ENCODE results near the gene ATRIP.
"Not testable (repeated sequence)": the region's sequence is repeated elsewhere in the genome, so short reads cannot be mapped to it uniquely, and the experiment has no call there.

ATRIP gene

GRCh38 chr3:48399387-48400172 lies 47.0 kb upstream of the ATRIP start:
- DNase-seq, result no peak
- H3K4me2 ChIP-seq (ENCODE audit: low read depth, low read length), result no peak overlapping the region

GRCh38 chr3:48400824-48401433 lies 45.6 kb upstream of the ATRIP start:
- no peaks in the 10 kb centered on the region; the same call in 1 of the 2 replicates for H3K27me3 ChIP-seq (replicated peaks; ENCODE audit: insufficient read depth, low read length)
- no peaks in the 10 kb centered on the region for H3K79me2 ChIP-seq (ENCODE audit: low read length)
- no peaks in the 10 kb centered on the region for H3K4me1 ChIP-seq (ENCODE audit: low read length)
- peak; percentile 68 for DNase-seq
- no peaks in the 10 kb centered on the region for H3K9me3 ChIP-seq (replicated peaks; ENCODE audit: insufficient read depth, low read length)
- H3K4me2 ChIP-seq (ENCODE audit: low read depth, low read length), result no peak overlapping the region
- TF ChIP-seq CTCF (IDR thresholded peaks at IDR 0.05; ENCODE audit: low read length) (peak; percentile 80), EZH2 (optimal IDR thresholded peaks at IDR 0.05; ENCODE audit: low read depth, low read length) (no peak)
- no peak overlapping the region for H3K27ac ChIP-seq (ENCODE audit: low read length)
- no peaks in the 10 kb centered on the region for H3K9me2 ChIP-seq (replicated peaks; ENCODE audit: insufficient read depth, low read length)
- H3K9ac ChIP-seq (ENCODE audit: low read length), result no peak overlapping the region
- H3F3A ChIP-seq (ENCODE audit: insufficient read depth, low read length), result no peaks in the 10 kb centered on the region
- H4K20me1 ChIP-seq (ENCODE audit: insufficient read depth, low read length), result no peaks in the 10 kb centered on the region
- H3K4me3 ChIP-seq (ENCODE audit: low read length), result no peak overlapping the region
- no peaks in the 10 kb centered on the region for H3K36me3 ChIP-seq (replicated peaks; ENCODE audit: insufficient read depth, low read length)
- no peak overlapping the region for H2AFZ ChIP-seq (ENCODE audit: low read length)

More at GRCh38 chr3:48399387-48400172, 47.0 kb upstream of the ATRIP start:
- H4K20me1 ChIP-seq (ENCODE audit: insufficient read depth, low read length), result no peaks in the 10 kb centered on the region
- H3K36me3 ChIP-seq (replicated peaks; ENCODE audit: insufficient read depth, low read length), result no peaks in the 10 kb centered on the region
- no peaks in the 10 kb centered on the region for H3K9me2 ChIP-seq (replicated peaks; ENCODE audit: insufficient read depth, low read length)
- H2AFZ ChIP-seq (ENCODE audit: low read length), result no peak overlapping the region
- no peak overlapping the region for H3K4me3 ChIP-seq (ENCODE audit: low read length)
- H3K9ac ChIP-seq (ENCODE audit: low read length), result no peak overlapping the region
- TF ChIP-seq CTCF (IDR thresholded peaks at IDR 0.05; ENCODE audit: low read length) (no peak), EZH2 (optimal IDR thresholded peaks at IDR 0.05; ENCODE audit: low read depth, low read length) (no peak), EZH2phosphoT487 (IDR thresholded peaks at IDR 0.05; ENCODE audit: low read length) (no peak)
- H3K27me3 ChIP-seq (replicated peaks; ENCODE audit: insufficient read depth, low read length), result no peaks in the 10 kb centered on the region; the same call in 1 of the 2 replicates
- H3F3A ChIP-seq (ENCODE audit: insufficient read depth, low read length), result no peaks in the 10 kb centered on the region
- H3K4me1 ChIP-seq (ENCODE audit: low read length), result no peaks in the 10 kb centered on the region
- no peaks in the 10 kb centered on the region for H3K9me3 ChIP-seq (replicated peaks; ENCODE audit: insufficient read depth, low read length)
- H3K27ac ChIP-seq (ENCODE audit: low read length), result no peak overlapping the region
- no peaks in the 10 kb centered on the region for H3K79me2 ChIP-seq (ENCODE audit: low read length)

- H3K9ac ChIP-seq (ENCODE audit: low read length); H4K20me1 ChIP-seq (ENCODE audit: insufficient read depth, low read length); H3K27ac ChIP-seq (ENCODE audit: low read length); DNase-seq; H3K4me3 ChIP-seq (ENCODE audit: low read length); H3F3A ChIP-seq (ENCODE audit: insufficient read depth, low read length); H3K27me3 ChIP-seq (replicated peaks; ENCODE audit: insufficient read depth, low read length); H3K9me2 ChIP-seq (replicated peaks; ENCODE audit: insufficient read depth, low read length); H3K9me3 ChIP-seq (replicated peaks; ENCODE audit: insufficient read depth, low read length); H3K36me3 ChIP-seq (replicated peaks; ENCODE audit: insufficient read depth, low read length); H3K79me2 ChIP-seq (ENCODE audit: low read length); H3K4me1 ChIP-seq (ENCODE audit: low read length); H3K4me2 ChIP-seq (ENCODE audit: low read depth, low read length); H2AFZ ChIP-seq (ENCODE audit: low read length): not testable (repeated sequence)
Measured at GRCh38 chr3:48401434-48401901, 45.1 kb upstream of the ATRIP start.

GRCh38 chr3:48402281-48402732 lies 44.2 kb upstream of the ATRIP start:
- DNase-seq, result no peak
- no peaks in the 10 kb centered on the region for H3K4me1 ChIP-seq (ENCODE audit: low read length)
- H4K20me1 ChIP-seq (ENCODE audit: insufficient read depth, low read length), result no peaks in the 10 kb centered on the region
- no peak overlapping the region for H3K4me2 ChIP-seq (ENCODE audit: low read depth, low read length)
- no peak overlapping the region for H3K9ac ChIP-seq (ENCODE audit: low read length)
- no peaks in the 10 kb centered on the region; the same call in 1 of the 2 replicates for H3K27me3 ChIP-seq (replicated peaks; ENCODE audit: insufficient read depth, low read length)
- TF ChIP-seq EZH2phosphoT487 (IDR thresholded peaks at IDR 0.05; ENCODE audit: low read length), result no peak
- TF ChIP-seq EZH2 (optimal IDR thresholded peaks at IDR 0.05; ENCODE audit: low read depth, low read length), result no peak
- TF ChIP-seq CTCF (IDR thresholded peaks at IDR 0.05; ENCODE audit: low read length), result no peak
- H3K36me3 ChIP-seq (replicated peaks; ENCODE audit: insufficient read depth, low read length), result no peaks in the 10 kb centered on the region
- H3K4me3 ChIP-seq (ENCODE audit: low read length), result no peak overlapping the region
- no peaks in the 10 kb centered on the region for H3F3A ChIP-seq (ENCODE audit: insufficient read depth, low read length)
- no peak overlapping the region for H3K27ac ChIP-seq (ENCODE audit: low read length)
- H3K9me3 ChIP-seq (replicated peaks; ENCODE audit: insufficient read depth, low read length), result no peaks in the 10 kb centered on the region
- H2AFZ ChIP-seq (ENCODE audit: low read length), result no peak overlapping the region
- H3K79me2 ChIP-seq (ENCODE audit: low read length), result no peaks in the 10 kb centered on the region
- no peaks in the 10 kb centered on the region for H3K9me2 ChIP-seq (replicated peaks; ENCODE audit: insufficient read depth, low read length)

Measured in MM.1S (cell line).